ENCODE results near the gene SPARC.

DNA sequence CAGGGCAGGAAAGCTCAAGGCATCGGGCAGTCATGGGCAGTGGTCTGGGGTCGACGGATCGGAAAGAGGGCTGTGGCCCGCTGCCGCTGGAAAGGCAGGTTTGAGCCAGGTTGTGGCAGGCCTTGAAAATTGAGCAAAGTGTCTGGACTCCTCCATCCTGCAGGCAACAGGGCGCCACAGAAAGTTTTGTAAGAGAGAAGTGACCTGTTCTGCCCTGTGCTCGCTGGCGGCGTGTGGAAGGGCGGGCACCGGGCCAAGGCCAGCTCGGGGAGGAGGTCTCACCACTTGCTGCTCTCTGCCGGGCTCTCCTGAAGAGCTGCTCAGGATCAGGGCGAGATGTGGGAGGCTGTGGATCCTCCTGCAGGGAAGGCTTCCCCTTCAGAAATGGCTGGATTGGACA, 54.2 kb downstream of the SPARC start:
- TF ChIP-seq, protein P1, sequence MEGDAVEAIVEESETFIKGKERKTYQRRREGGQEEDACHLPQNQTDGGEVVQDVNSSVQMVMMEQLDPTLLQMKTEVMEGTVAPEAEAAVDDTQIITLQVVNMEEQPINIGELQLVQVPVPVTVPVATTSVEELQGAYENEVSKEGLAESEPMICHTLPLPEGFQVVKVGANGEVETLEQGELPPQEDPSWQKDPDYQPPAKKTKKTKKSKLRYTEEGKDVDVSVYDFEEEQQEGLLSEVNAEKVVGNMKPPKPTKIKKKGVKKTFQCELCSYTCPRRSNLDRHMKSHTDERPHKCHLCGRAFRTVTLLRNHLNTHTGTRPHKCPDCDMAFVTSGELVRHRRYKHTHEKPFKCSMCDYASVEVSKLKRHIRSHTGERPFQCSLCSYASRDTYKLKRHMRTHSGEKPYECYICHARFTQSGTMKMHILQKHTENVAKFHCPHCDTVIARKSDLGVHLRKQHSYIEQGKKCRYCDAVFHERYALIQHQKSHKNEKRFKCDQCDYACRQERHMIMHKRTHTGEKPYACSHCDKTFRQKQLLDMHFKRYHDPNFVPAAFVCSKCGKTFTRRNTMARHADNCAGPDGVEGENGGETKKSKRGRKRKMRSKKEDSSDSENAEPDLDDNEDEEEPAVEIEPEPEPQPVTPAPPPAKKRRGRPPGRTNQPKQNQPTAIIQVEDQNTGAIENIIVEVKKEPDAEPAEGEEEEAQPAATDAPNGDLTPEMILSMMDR (conservative IDR thresholded peaks at IDR 0.05; ENCODE audit: low read depth, low read length), result no peak
- TF ChIP-seq EZH2 (IDR thresholded peaks at IDR 0.05; ENCODE audit: borderline replicate concordance, low read depth, low read length, poor library complexity, severe bottlenecking), result no peak

Measured in A673 (cell line).